Superior temporal gyrus (tissue), 1 donor: ENCODE measurements around the gene FSD2.
A peak's percentile ranks its signal among the peaks of the same experiment; 100 is the strongest.
"Not testable (repeated sequence)": the region's sequence is repeated elsewhere in the genome, so short reads cannot be mapped to it uniquely, and the experiment has no call there.

Experiments used
- DNase-seq: peaks from one replicate; pipeline ENCODE4 v3.0.0-alpha.2; 2016; ENCODE audit errors: extremely low spot score

The FSD2 gene

GRCh38 chr15:82831894-82832600 lies 26.2 kb upstream of the FSD2 start:
- no peak for DNase-seq

- no peak for DNase-seq
These were observed 24.7 kb upstream of the FSD2 start for GRCh38 chr15:82830427-82831173.

GRCh38 chr15:82829234-82829633 lies 23.4 kb upstream of the FSD2 start:
- DNase-seq, result no peak

GRCh38 chr15:82828075-82828474 lies 22.2 kb upstream of the FSD2 start:
- DNase-seq, result no peak

GRCh38 chr15:82823049-82823448 lies 17.2 kb upstream of the FSD2 start:
- DNase-seq, result no peak

GRCh38 chr15:82821851-82822250 lies 16.0 kb upstream of the FSD2 start:
- not testable (repeated sequence) for DNase-seq

- not testable (repeated sequence) for DNase-seq
These were observed 15.5 kb upstream of the FSD2 start for GRCh38 chr15:82821396-82821795.

GRCh38 chr15:82820128-82820527 lies 14.3 kb upstream of the FSD2 start:
- DNase-seq, result no peak

GRCh38 chr15:82812994-82813393 lies 7.1 kb upstream of the FSD2 start:
- no peak for DNase-seq

- no peak for DNase-seq
These were observed 5.1 kb upstream of the FSD2 start for GRCh38 chr15:82810890-82811426.

GRCh38 chr15:82810061-82810889 lies 4.4 kb upstream of the FSD2 start:
- DNase-seq, result peak; percentile 42

GRCh38 chr15:82809308-82810060 lies 3.6 kb upstream of the FSD2 start, which contains the start of gene WHAMM:
Gene WHAMM, plus strand, starts transcription at chr15:82809628. Its CDS starts 99 bp downstream, at chr15:82809727.
- DNase-seq, result peak; percentile 99

GRCh38 chr15:82808634-82809041 lies 2.8 kb upstream of the FSD2 start:
- DNase-seq, result no peak

- DNase-seq, result no peak
These were observed 2.2 kb upstream of the FSD2 start for GRCh38 chr15:82807920-82808633.

GRCh38 chr15:82804575-82804949 lies 1.3 kb downstream of the FSD2 start:
- DNase-seq, result no peak

GRCh38 chr15:82803793-82804574 lies 1.9 kb downstream of the FSD2 start:
- DNase-seq, result no peak

GRCh38 chr15:82802497-82802896 lies 3.4 kb downstream of the FSD2 start:
- no peak for DNase-seq

- no peak for DNase-seq
These were observed 6.6 kb downstream of the FSD2 start for GRCh38 chr15:82799183-82799841.

- no peak for DNase-seq
These were observed 7.2 kb downstream of the FSD2 start for GRCh38 chr15:82798531-82799166.
